Heart left ventricle (tissue), 16 donors: ENCODE data around the gene AP3B2. TPM values are rescaled to one million over a fixed set of nuclear protein-coding genes. Genes with fewer than 3 reads are reported as not detected.
"Not testable (repeated sequence)": the region's sequence is repeated elsewhere in the genome, so short reads cannot be mapped to it uniquely, and the experiment has no call there.

ENCODE experiments used
- ATAC-seq, 4 donors: fragments of 200-7000 bp; cut with Tn5 transposase; one replicate each; pipeline ENCODE4 v1.9.1; 2020 to 2022; ENCODE audit warnings: moderate library complexity in 4 of 4, mild to moderate bottlenecking in 3 of 4, moderate number of reproducible peaks in 1 of 4
- DNase-seq, 5 donors: peaks; one replicate each; pipeline ENCODE4 v3.0.0-alpha.2; 2020
- H3K27ac ChIP-seq, 12 donors: fragments of 200-600 bp; sonication (generic) in 4 of 12; one replicate each; pipeline versions ENCODE4 v1.5.0 to v1.8.0; 2016 to 2022; ENCODE audit warnings: mild to moderate bottlenecking in 2 of 12
- H3K27me3 ChIP-seq, 9 donors: fragments of 200-600 bp; sonication (generic) in 2 of 9; one replicate each; pipeline versions ENCODE4 v1.5.1 to v1.8.0; 2016 to 2022; ENCODE audit warnings: mild to moderate bottlenecking in 3 of 9
- H3K36me3 ChIP-seq, 9 donors: fragments of 200-600 bp; sonication (generic) in 2 of 9; one replicate each; pipeline versions ENCODE4 v1.5.0 to v1.8.0; 2018 to 2022; ENCODE audit warnings: mild to moderate bottlenecking in 2 of 9
- H3K4me1 ChIP-seq, 12 donors: fragments of 200-600 bp; sonication (generic) in 4 of 12; one replicate each; pipeline versions ENCODE4 v1.5.0 to v1.8.0; 2016 to 2022; ENCODE audit warnings: mild to moderate bottlenecking in 3 of 12
- H3K4me3 ChIP-seq, 12 donors: fragments of 200-600 bp; sonication (generic) in 4 of 12; one replicate each; pipeline versions ENCODE4 v1.5.0 to v1.8.0; 2017 to 2022; ENCODE audit warnings: mild to moderate bottlenecking in 9 of 12, moderate library complexity in 4 of 12
- H3K9me3 ChIP-seq, 12 donors: fragments of 200-600 bp; sonication (generic) in 4 of 12; one replicate each; pipeline versions ENCODE4 v1.5.0 to v1.8.0; 2016 to 2022; ENCODE audit warnings: mild to moderate bottlenecking in 1 of 12
- POLR2A ChIP-seq, 2 donors: fragments of 450-650 bp; IDR thresholded peaks; one replicate each; pipeline ENCODE4 v1.6.1; 2017; ENCODE audit warnings: antibody characterized with exemption in 2 of 2, mild to moderate bottlenecking in 2 of 2, moderate library complexity in 2 of 2
- WGBS, 4 donors: extraction: QIAGEN DNeasy Blood & Tissue Kit in 2 of 4; methylation state at CpG; one replicate each; pipeline versions ENCODE4 v1.1.5 to v1.1.7; 2013 to 2018; 5-methylcytosine and 5-hydroxymethylcytosine counted together
- intact Hi-C, 10 donors: fragments of 100-400 bp; cut with DNase I; formaldehyde crosslinking; loops; one replicate each; pipeline versions ENCODE4 v1.11.1 to v1.14.2; 2022
- polyA plus RNA-seq, 2 donors: library from polyadenylated mRNA; stranded (reverse); fragments of 200-250 nt; gene quantifications; one replicate each; pipeline ENCODE4 v1.2.3, GENCODE V29; 2013
- total RNA-seq, 9 donors: library from RNA; depleted of rRNA in 2 of 9; stranded (reverse); fragments of >200 nt in 2 of 9; fragmentation: NEBNext Ultra II Directional in 3 of 9; extraction: Animal tissue kit (Norgen Biotek cat#: 25700) in 3 of 9; gene quantifications; one replicate each; pipeline versions ENCODE4 v1.1.0 to v1.2.4, GENCODE V29; 2016 to 2023
- TF ChIP-seq, protein P1 (sequence below), 12 donors: fragments of 200-600 bp; sonication (generic) in 4 of 12; IDR thresholded peaks; one replicate each; pipeline versions ENCODE4 v1.5.0 to v1.8.0; 2018 to 2022; ENCODE audit warnings: antibody characterized with exemption in 12 of 12, mild to moderate bottlenecking in 5 of 12
- donor health status: ischemic (EF 13 %, LVEDD 7.1; RV severe dilation, severe dysfunction).
- donor health status: healthy with polysubstance abuse.
- donor health status: DM: no; HTN: yes; CAD: no.
- donor health status: DM: no; HTN: no; CAD: no.
- donor health status: ischemic (EF 25% LVEDD 6.9; RV normal size, moderate dysfunction).
- donor health status: ischemic (EF 25% LVEDD 5.7; RV mildly dilated, moderate dysfunction).
- donor health status: healthy.
- donor health status: DM: yes; HTN: yes; CAD: no.
- donor health status: ischemic (EF 35%, LVEDD 5.7; RV mildly dilated, moderate dysfunction).
- donor health status: nonischemic (EF 11% LVEDD 7.7; RV severe dilation, severe dysfunction).
- donor health status: DM: yes; HTN: yes; CAD: no.
- donor health status: PGD.
- donor health status: ischemic (EF 29% LVEDD 5.4; RV normal size, mild dysfunction).
- donor health status: nonischemic (EF 23%, LVEDD 6.1; RV moderate dilation, normal function).

Gene AP3B2
- total and polyA plus RNA-seq, 11 donors, result 0.06 to 5.2 (median 0.41) TPM; not detected in 3

- Histone ChIP-seq H3K4me3 (no peak overlapping the region), H3K27ac (no peak overlapping the region), H3K27me3 (peaks cover 0 to 20% (median 4%) of the 10 kb centered on the region in 9 donors), H3K4me1 (peaks cover 0 to 17% (median 9%) of the 10 kb centered on the region in 12 donors), H3K9me3 (no peaks in the 10 kb centered on the region), H3K36me3 (no peaks in the 10 kb centered on the region)
- 94 to 95% (median 95%) methylated on average over 25 to 26 of the region's 26 CpGs for WGBS, 4 donors
- DNase-seq (no peak), ATAC-seq (no peak)
- intact Hi-C loops, result no loop called here
- TF ChIP-seq, protein P1, sequence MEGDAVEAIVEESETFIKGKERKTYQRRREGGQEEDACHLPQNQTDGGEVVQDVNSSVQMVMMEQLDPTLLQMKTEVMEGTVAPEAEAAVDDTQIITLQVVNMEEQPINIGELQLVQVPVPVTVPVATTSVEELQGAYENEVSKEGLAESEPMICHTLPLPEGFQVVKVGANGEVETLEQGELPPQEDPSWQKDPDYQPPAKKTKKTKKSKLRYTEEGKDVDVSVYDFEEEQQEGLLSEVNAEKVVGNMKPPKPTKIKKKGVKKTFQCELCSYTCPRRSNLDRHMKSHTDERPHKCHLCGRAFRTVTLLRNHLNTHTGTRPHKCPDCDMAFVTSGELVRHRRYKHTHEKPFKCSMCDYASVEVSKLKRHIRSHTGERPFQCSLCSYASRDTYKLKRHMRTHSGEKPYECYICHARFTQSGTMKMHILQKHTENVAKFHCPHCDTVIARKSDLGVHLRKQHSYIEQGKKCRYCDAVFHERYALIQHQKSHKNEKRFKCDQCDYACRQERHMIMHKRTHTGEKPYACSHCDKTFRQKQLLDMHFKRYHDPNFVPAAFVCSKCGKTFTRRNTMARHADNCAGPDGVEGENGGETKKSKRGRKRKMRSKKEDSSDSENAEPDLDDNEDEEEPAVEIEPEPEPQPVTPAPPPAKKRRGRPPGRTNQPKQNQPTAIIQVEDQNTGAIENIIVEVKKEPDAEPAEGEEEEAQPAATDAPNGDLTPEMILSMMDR (IDR thresholded peaks at IDR 0.05), result no peak
- no peak for TF ChIP-seq POLR2A (IDR thresholded peaks at IDR 0.05)
Observed at GRCh38 chr15:82710926-82711490, 1.3 kb upstream of the AP3B2 start.

GRCh38 chr15:82710208-82710555, 507 bp upstream of the AP3B2 start:
- Histone ChIP-seq H3K27ac (no peak overlapping the region), H3K27me3 (peaks cover 0 to 20% (median 4%) of the 10 kb centered on the region in 9 donors), H3K4me1 (peaks cover 0 to 17% (median 9%) of the 10 kb centered on the region in 12 donors), H3K9me3 (no peaks in the 10 kb centered on the region), H3K4me3 (peak overlapping the region; percentile 33 to 73 (median 64)), H3K36me3 (no peaks in the 10 kb centered on the region)
- DNase-seq (no peak), ATAC-seq (no peak)
- TF ChIP-seq, protein P1 (IDR thresholded peaks at IDR 0.05), result no peak
- no peak for TF ChIP-seq POLR2A (IDR thresholded peaks at IDR 0.05)
- 11 to 20% (median 12%) methylated on average over 13 to 14 of the region's 14 CpGs for WGBS, 4 donors
- intact Hi-C loops, result no loop called here

DNA sequence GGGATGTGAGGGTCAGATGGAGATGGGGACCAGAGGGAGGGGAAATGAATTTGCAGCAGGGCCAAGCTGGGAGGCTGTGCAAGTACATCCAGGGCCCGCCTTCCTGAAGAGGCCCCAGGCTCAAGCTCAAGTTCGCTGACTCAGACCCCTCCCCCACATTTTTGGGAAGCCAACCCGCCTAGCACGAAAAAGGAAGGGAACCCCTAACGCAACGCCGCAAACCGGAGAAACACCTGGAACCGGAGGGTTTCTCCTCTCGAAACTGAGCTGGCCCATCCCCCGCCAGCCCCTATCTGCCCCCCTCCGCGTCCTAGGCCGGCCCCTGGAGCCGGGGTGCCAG, 624 bp downstream of the AP3B2 start:
- no peak overlapping the region for H3K27ac ChIP-seq
- intact Hi-C loops, result loop anchor here in 1 of 10 donors (10.0 kb wide), 1 partner anchor 54 kb away; no protein-coding TSS in a partner anchor
- peaks cover 0 to 17% (median 9%) of the 10 kb centered on the region in 12 donors for H3K4me1 ChIP-seq
- 2 to 9% (median 3%) methylated on average over 12 to 15 of the region's 15 CpGs for WGBS, 4 donors
- ATAC-seq (no peak), DNase-seq (no peak)
- H3K27me3 ChIP-seq, result peaks cover 0 to 16% (median under 1%) of the 10 kb centered on the region in 9 donors
- TF ChIP-seq POLR2A (IDR thresholded peaks at IDR 0.05), result no peak
- TF ChIP-seq, protein P1 (IDR thresholded peaks at IDR 0.05), result no peak
- peak overlapping the region in 11 of 12 donors; percentile 12 to 73 (median 67) for H3K4me3 ChIP-seq
- H3K9me3 ChIP-seq, result no peaks in the 10 kb centered on the region
- H3K36me3 ChIP-seq, result no peaks in the 10 kb centered on the region

- DNase-seq, ATAC-seq, H3K9me3 ChIP-seq, H3K4me3 ChIP-seq, H3K36me3 ChIP-seq, H3K27ac ChIP-seq: not testable (repeated sequence)
- 82 to 89% (median 87%) methylated on average over 8 of the region's 8 CpGs for WGBS, 4 donors
- peaks cover 0 to 17% (median 9%) of the 10 kb centered on the region in 12 donors for H3K4me1 ChIP-seq
- intact Hi-C loops, result loop anchor here in 1 of 10 donors (10.0 kb wide), 1 partner anchor 51 kb away; no protein-coding TSS in a partner anchor
- peaks cover 0 to 11% (median 1%) of the 10 kb centered on the region in 9 donors for H3K27me3 ChIP-seq
Observed at GRCh38 chr15:82705856-82706255, 3.8 kb downstream of the AP3B2 start.
